CD4-positive, alpha-beta T cell (primary cell): ENCODE measurements around the gene ADGRA1. TPM values are rescaled to one million over a fixed set of nuclear protein-coding genes. Genes with fewer than 3 reads are reported as not detected.

Experiments
- ATAC-seq: fragments of 200-7000 bp; cut with Tn5 transposase; one replicate; pipeline ENCODE4 v1.10.0; 2022; ENCODE audit warnings: mild to moderate bottlenecking; ENCODE audit not compliant: poor library complexity
- CTCF ChIA-PET: fragments of 350-600 bp; sonication (Branson Sonifier 250); formaldehyde crosslinking; loops from one replicate; lab custom pipeline; 2021; ENCODE audit warnings: antibody characterized with exemption, inconsistent platforms; lab: Charles Lee
- POLR2A ChIA-PET: fragments of 350-600 bp; sonication (Branson Sonifier 250); formaldehyde crosslinking; loops from one replicate; lab custom pipeline; 2021; ENCODE audit warnings: antibody characterized with exemption, inconsistent platforms; lab: Charles Lee
- DNase-seq, 14 experiments: peaks; one replicate each; pipeline ENCODE4 v3.0.0-alpha.2; 2013 to 2020; ENCODE audit warnings: mixed read lengths in 2 of 14
- H3K27ac ChIP-seq, 2 donors: one replicate each; pipeline versions ENCODE4 v1.5.1 to v1.7.0; 2013; ENCODE audit warnings: low read length in 2 of 2, low read depth in 1 of 2, mild to moderate bottlenecking in 1 of 2
- H3K27me3 ChIP-seq, 2 experiments: 1 replicate in 1 of 2; 2 replicates in 1 of 2; pipeline versions ENCODE4 v1.6.1 to v1.7.0; 2013; ENCODE audit warnings: low read length in 2 of 2, control low read depth in 1 of 2, mild to moderate bottlenecking in 1 of 2, moderate library complexity in 1 of 2; ENCODE audit not compliant: insufficient read depth in 2 of 2, control insufficient read depth in 1 of 2
- H3K36me3 ChIP-seq: one replicate; pipeline ENCODE4 v1.6.1; 2013; ENCODE audit warnings: low read length, control low read depth; ENCODE audit not compliant: insufficient read depth
- H3K4me1 ChIP-seq: one replicate; pipeline ENCODE4 v1.6.1; 2013; ENCODE audit warnings: low read length, control low read depth; ENCODE audit not compliant: insufficient read depth
- H3K4me3 ChIP-seq: one replicate; pipeline ENCODE4 v1.5.1; 2013; ENCODE audit warnings: mild to moderate bottlenecking, low read length, moderate library complexity
- H3K9me3 ChIP-seq, 2 experiments: 1 replicate in 1 of 2; 2 replicates in 1 of 2; pipeline versions ENCODE4 v1.6.1 to v1.7.0; 2013; ENCODE audit warnings: low read length in 2 of 2, mild to moderate bottlenecking in 2 of 2, control low read depth in 1 of 2, moderate library complexity in 1 of 2; ENCODE audit not compliant: control insufficient read depth in 1 of 2, insufficient read depth in 1 of 2
- H3K27ac Mint-ChIP-seq: one replicate; pipeline ENCODE4 v1.8.0; 2020; ENCODE audit warnings: mixed read lengths
- H3K27me3 Mint-ChIP-seq: one replicate; pipeline ENCODE4 v1.8.0; 2021; ENCODE audit warnings: mixed read lengths
- H3K36me3 Mint-ChIP-seq: one replicate; pipeline ENCODE4 v1.8.0; 2021; ENCODE audit warnings: low read depth, mixed read lengths
- H3K4me1 Mint-ChIP-seq: one replicate; pipeline ENCODE4 v1.8.0; 2021; ENCODE audit warnings: low read depth, mixed read lengths
- H3K4me3 Mint-ChIP-seq: one replicate; pipeline ENCODE4 v1.8.0; 2020; ENCODE audit warnings: mild to moderate bottlenecking, mixed read lengths
- H3K9me3 Mint-ChIP-seq: one replicate; pipeline ENCODE4 v1.8.0; 2020; ENCODE audit warnings: mixed read lengths
- intact Hi-C, 2 experiments: fragments of 100-400 bp; cut with DNase I in 1 of 2; cut with micrococcal nuclease in 1 of 2; formaldehyde crosslinking; loops; one replicate each; pipeline versions ENCODE4 v1.15.1 to v1.9.0; 2023 to 2025; cut with DNase I, micrococcal nuclease
- total RNA-seq, 174 experiments: library from RNA in 2 of 174; stranded (reverse) in 2 of 174; gene quantifications; one replicate each; pipeline ENCODE4 v1.2.3 and lab custom pipeline; 2021 to 2026
- TF ChIP-seq, protein P1 (sequence below): fragments of 200-600 bp; IDR thresholded peaks from one replicate; pipeline ENCODE4 v1.8.0; 2022; ENCODE audit warnings: antibody characterized with exemption, mild to moderate bottlenecking

The ADGRA1 gene
- total RNA-seq, 2 experiments from 2014 or later, result not detected

GRCh38 chr10:133061296-133062038, 26.3 kb upstream of the ADGRA1 start:
- CTCF ChIA-PET, result no interaction called here
- no peak overlapping the region for H3K4me3 Mint-ChIP-seq
- POLR2A ChIA-PET, result no interaction called here

DNA sequence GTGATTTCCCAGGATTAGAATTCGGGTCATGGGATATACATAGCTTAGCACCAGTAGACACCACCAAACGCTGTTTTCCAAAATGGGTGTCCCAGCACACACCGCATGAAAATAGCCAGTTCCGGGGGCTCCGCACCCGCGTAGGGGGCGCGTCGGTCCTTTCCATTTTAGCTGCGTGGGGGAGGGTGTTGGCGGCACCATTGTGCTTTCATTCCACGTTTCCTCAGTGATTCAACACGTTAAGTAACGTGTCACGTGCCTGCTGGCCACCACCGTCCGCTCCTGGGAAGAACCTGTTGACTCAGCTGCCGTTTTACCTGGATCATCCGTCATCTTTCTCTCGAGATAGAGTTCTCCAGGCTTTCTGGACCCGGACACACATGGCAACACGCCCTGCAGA, 25.6 kb upstream of the ADGRA1 start:
- Histone ChIP-seq H3K27ac (no peak overlapping the region), H3K36me3 (no peaks in the 10 kb centered on the region), H3K9me3 (peaks cover 0 to 13% of the 10 kb centered on the region in 2 experiments), H3K27me3 (peaks cover 0 to 4% of the 10 kb centered on the region in 2 experiments), H3K4me1 (peaks cover 11% of the 10 kb centered on the region), H3K4me3 (no peak overlapping the region)
- intact Hi-C loops, result no loop called here
- Mint-ChIP-seq H3K4me3 (no peak overlapping the region), H3K36me3 (no peaks in the 10 kb centered on the region), H3K9me3 (no peaks in the 10 kb centered on the region), H3K4me1 (peaks cover 5% of the 10 kb centered on the region), H3K27me3 (no peaks in the 10 kb centered on the region), H3K27ac (no peak overlapping the region)
- DNase-seq (no peak), ATAC-seq (no peak)
- TF ChIP-seq, protein P1, sequence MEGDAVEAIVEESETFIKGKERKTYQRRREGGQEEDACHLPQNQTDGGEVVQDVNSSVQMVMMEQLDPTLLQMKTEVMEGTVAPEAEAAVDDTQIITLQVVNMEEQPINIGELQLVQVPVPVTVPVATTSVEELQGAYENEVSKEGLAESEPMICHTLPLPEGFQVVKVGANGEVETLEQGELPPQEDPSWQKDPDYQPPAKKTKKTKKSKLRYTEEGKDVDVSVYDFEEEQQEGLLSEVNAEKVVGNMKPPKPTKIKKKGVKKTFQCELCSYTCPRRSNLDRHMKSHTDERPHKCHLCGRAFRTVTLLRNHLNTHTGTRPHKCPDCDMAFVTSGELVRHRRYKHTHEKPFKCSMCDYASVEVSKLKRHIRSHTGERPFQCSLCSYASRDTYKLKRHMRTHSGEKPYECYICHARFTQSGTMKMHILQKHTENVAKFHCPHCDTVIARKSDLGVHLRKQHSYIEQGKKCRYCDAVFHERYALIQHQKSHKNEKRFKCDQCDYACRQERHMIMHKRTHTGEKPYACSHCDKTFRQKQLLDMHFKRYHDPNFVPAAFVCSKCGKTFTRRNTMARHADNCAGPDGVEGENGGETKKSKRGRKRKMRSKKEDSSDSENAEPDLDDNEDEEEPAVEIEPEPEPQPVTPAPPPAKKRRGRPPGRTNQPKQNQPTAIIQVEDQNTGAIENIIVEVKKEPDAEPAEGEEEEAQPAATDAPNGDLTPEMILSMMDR, result no peak
- CTCF ChIA-PET, result no interaction called here
- POLR2A ChIA-PET, result no interaction called here

More at GRCh38 chr10:133061296-133062038, 26.3 kb upstream of the ADGRA1 start:
- H3K27me3 ChIP-seq, result peaks cover 0 to 4% of the 10 kb centered on the region in 2 experiments
- no peak for DNase-seq
- Mint-ChIP-seq H3K9me3 (no peaks in the 10 kb centered on the region), H3K27ac (no peak overlapping the region), H3K4me1 (peaks cover 5% of the 10 kb centered on the region), H3K36me3 (no peaks in the 10 kb centered on the region), H3K27me3 (no peaks in the 10 kb centered on the region)
- H3K9me3 ChIP-seq, result peaks cover 0 to 17% of the 10 kb centered on the region in 2 experiments
- no peak overlapping the region for H3K4me3 ChIP-seq
- intact Hi-C loops, result no loop called here
- ATAC-seq, result no peak
- no peaks in the 10 kb centered on the region for H3K36me3 ChIP-seq
- TF ChIP-seq, protein P1, result no peak
- no peak overlapping the region for H3K27ac ChIP-seq
- peaks cover 11% of the 10 kb centered on the region for H3K4me1 ChIP-seq

DNA sequence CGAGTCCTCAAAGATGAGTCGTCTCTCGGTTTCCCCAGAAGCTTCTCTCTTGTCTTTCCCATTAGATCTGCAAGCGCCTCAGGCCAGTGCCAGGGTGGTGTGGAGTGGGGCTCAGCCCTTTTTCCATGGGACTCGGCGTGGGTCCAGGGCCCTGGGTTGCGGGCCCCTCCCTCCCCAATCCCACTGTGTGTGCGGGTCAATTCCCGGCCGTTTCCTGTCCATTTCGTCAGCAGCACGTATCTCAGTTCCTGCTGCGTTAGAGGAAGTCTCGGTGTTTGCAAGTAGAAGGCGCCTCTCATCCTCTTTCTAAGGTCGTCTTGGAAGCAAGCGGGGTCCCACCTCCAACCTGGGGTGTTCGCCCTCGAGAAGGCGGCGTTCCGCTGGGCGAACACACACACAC, 25.1 kb upstream of the ADGRA1 start:
- intact Hi-C loops, result no loop called here
- Histone ChIP-seq H3K4me1 (peaks cover 11% of the 10 kb centered on the region), H3K9me3 (peaks cover 0 to 11% of the 10 kb centered on the region in 2 experiments), H3K4me3 (no peak overlapping the region), H3K36me3 (no peaks in the 10 kb centered on the region), H3K27me3 (peaks cover 0 to 4% of the 10 kb centered on the region in 2 experiments), H3K27ac (no peak overlapping the region)
- TF ChIP-seq, protein P1, result no peak
- Mint-ChIP-seq H3K27ac (no peak overlapping the region), H3K27me3 (no peaks in the 10 kb centered on the region), H3K36me3 (no peaks in the 10 kb centered on the region), H3K9me3 (no peaks in the 10 kb centered on the region), H3K4me3 (no peak overlapping the region), H3K4me1 (peaks cover 5% of the 10 kb centered on the region)
- DNase-seq (no peak), ATAC-seq (no peak)
- ChIA-PET CTCF (no interaction called here), POLR2A (no interaction called here)
